ENCODE measurements around the gene DHRSX. TPM values are rescaled to one million over a fixed set of nuclear protein-coding genes. Genes with fewer than 3 reads are reported as not detected.

Gene DHRSX
- polyA plus RNA-seq, 1 donor from 2014 or later: 15.7 TPM

DNA sequence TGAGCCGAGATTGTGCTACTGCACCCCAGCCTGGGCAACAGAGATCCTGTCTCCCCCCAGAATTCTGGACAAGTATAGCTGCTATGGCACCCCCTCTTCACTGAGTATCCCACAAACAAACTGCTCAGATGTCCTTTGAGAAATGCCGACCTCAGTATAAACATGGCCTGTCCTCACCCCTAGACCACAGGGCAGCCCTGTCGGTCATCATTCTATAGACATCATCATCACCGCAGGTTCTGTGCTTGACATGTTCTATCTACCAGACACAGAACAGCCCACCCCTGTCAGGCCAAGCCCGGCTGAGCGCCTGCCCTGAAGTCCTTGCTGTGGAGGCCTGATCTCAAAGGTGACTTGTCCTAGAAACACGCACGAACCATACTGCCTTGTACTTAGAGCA is 232.9 kb downstream of the DHRSX start:
- Histone ChIP-seq H3K9me2 (ENCODE audit: insufficient read depth, low read length) (no peaks in the 10 kb centered on the region), H3K4me2 (ENCODE audit: low read length) (no peak overlapping the region), H2AFZ (ENCODE audit: low read depth, low read length) (no peak overlapping the region), H4K20me1 (ENCODE audit: insufficient read depth) (no peaks in the 10 kb centered on the region), H3K36me3 (ENCODE audit: insufficient read depth, low read length) (no peaks in the 10 kb centered on the region), H3K9ac (ENCODE audit: low read length) (no peak overlapping the region), H3F3A (ENCODE audit: insufficient read depth, low read length, poor library complexity, severe bottlenecking) (no peaks in the 10 kb centered on the region), H3K4me3 (ENCODE audit: low read length) (no peak overlapping the region), H3K27me3 (ENCODE audit: insufficient read depth, low read depth, low read length) (no peaks in the 10 kb centered on the region), H3K79me2 (replicated peaks; ENCODE audit: insufficient read depth, low read length) (no peaks in the 10 kb centered on the region), H3K9me3 (ENCODE audit: low read length) (no peaks in the 10 kb centered on the region), H3K27ac (ENCODE audit: low read length) (no peak overlapping the region)
- TF ChIP-seq, protein P1, sequence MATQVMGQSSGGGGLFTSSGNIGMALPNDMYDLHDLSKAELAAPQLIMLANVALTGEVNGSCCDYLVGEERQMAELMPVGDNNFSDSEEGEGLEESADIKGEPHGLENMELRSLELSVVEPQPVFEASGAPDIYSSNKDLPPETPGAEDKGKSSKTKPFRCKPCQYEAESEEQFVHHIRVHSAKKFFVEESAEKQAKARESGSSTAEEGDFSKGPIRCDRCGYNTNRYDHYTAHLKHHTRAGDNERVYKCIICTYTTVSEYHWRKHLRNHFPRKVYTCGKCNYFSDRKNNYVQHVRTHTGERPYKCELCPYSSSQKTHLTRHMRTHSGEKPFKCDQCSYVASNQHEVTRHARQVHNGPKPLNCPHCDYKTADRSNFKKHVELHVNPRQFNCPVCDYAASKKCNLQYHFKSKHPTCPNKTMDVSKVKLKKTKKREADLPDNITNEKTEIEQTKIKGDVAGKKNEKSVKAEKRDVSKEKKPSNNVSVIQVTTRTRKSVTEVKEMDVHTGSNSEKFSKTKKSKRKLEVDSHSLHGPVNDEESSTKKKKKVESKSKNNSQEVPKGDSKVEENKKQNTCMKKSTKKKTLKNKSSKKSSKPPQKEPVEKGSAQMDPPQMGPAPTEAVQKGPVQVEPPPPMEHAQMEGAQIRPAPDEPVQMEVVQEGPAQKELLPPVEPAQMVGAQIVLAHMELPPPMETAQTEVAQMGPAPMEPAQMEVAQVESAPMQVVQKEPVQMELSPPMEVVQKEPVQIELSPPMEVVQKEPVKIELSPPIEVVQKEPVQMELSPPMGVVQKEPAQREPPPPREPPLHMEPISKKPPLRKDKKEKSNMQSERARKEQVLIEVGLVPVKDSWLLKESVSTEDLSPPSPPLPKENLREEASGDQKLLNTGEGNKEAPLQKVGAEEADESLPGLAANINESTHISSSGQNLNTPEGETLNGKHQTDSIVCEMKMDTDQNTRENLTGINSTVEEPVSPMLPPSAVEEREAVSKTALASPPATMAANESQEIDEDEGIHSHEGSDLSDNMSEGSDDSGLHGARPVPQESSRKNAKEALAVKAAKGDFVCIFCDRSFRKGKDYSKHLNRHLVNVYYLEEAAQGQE (IDR thresholded peaks at IDR 0.05; ENCODE audit: borderline replicate concordance): no peak
- TF ChIP-seq, protein P2, sequence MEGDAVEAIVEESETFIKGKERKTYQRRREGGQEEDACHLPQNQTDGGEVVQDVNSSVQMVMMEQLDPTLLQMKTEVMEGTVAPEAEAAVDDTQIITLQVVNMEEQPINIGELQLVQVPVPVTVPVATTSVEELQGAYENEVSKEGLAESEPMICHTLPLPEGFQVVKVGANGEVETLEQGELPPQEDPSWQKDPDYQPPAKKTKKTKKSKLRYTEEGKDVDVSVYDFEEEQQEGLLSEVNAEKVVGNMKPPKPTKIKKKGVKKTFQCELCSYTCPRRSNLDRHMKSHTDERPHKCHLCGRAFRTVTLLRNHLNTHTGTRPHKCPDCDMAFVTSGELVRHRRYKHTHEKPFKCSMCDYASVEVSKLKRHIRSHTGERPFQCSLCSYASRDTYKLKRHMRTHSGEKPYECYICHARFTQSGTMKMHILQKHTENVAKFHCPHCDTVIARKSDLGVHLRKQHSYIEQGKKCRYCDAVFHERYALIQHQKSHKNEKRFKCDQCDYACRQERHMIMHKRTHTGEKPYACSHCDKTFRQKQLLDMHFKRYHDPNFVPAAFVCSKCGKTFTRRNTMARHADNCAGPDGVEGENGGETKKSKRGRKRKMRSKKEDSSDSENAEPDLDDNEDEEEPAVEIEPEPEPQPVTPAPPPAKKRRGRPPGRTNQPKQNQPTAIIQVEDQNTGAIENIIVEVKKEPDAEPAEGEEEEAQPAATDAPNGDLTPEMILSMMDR (IDR thresholded peaks at IDR 0.05; ENCODE audit: poor library complexity, severe bottlenecking): no peak
- TF ChIP-seq TAF1 (IDR thresholded peaks at IDR 0.05; ENCODE audit: low read depth) (no peak), RAD21 (conservative IDR thresholded peaks at IDR 0.05) (no peak), SMC3 (conservative IDR thresholded peaks at IDR 0.05; ENCODE audit: poor library complexity) (no peak), POLR2AphosphoS5 (IDR thresholded peaks at IDR 0.05) (no peak), EP300 (conservative IDR thresholded peaks at IDR 0.05; ENCODE audit: poor library complexity, severe bottlenecking) (no peak), MXI1 (conservative IDR thresholded peaks at IDR 0.05; ENCODE audit: poor library complexity, severe bottlenecking) (no peak), EZH2 (IDR thresholded peaks at IDR 0.05; ENCODE audit: borderline replicate concordance, insufficient read depth, low read length, poor library complexity, severe bottlenecking) (no peak)

DNA sequence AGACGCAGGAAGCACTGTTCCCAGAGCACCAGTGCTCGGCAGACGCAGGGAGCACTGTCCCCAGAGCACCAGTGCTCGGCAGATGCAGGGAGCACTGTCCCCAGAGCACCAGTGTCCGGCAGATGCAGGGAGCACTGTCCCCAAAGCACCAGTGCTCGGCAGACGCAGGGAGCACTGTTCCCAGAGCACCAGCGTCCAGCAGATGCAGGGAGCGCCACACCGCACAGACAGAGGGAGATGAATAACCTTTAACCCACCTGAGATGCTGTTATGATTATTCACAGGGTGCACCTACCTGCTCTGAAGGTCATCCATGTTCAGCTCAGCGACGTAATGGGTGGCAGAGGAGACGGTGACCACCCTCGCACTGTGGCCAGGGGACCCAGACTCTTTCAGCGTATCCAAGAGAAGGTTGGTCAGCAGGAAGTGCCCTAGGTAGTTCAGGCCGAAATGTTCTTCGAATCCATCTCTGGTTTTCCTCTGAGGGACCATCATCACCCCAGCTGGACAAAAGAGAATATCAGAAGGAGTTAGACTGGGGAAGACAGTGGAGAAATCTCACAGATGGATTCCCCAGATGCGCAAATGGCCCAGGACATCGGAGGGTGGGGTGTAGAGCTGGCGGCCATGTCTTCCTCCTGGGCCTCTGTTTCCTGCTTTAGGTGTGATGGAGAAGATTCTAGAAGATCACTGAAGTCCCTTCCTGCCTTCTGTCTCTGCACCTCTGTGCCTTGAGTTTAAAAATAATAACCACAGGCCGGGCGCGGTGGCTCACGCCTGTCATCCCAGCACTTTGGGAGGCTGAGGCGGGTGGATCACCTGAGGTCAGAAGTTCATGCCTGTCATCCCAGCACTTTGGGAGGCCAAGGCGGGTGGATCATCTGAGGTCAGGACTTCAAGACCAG is 234.1 kb downstream of the DHRSX start:
- no peaks in the 10 kb centered on the region for H3K9me3 ChIP-seq (ENCODE audit: low read length)
- H3K27me3 ChIP-seq (ENCODE audit: insufficient read depth, low read depth, low read length): no peaks in the 10 kb centered on the region

More for the DNA sequence above, 234.1 kb downstream of the DHRSX start:
- no peak overlapping the region for H3K27ac ChIP-seq (ENCODE audit: low read length)
- no peak overlapping the region for H3K4me3 ChIP-seq (ENCODE audit: low read length)
- H3K9me2 ChIP-seq (ENCODE audit: insufficient read depth, low read length): no peaks in the 10 kb centered on the region
- H3K36me3 ChIP-seq (ENCODE audit: insufficient read depth, low read length): no peaks in the 10 kb centered on the region
- H3F3A ChIP-seq (ENCODE audit: insufficient read depth, low read length, poor library complexity, severe bottlenecking): no peaks in the 10 kb centered on the region
- no peaks in the 10 kb centered on the region for H3K79me2 ChIP-seq (replicated peaks; ENCODE audit: insufficient read depth, low read length)
- H3K9ac ChIP-seq (ENCODE audit: low read length): no peak overlapping the region
- H4K20me1 ChIP-seq (ENCODE audit: insufficient read depth): no peaks in the 10 kb centered on the region
- no peak overlapping the region for H2AFZ ChIP-seq (ENCODE audit: low read depth, low read length)
- H3K4me2 ChIP-seq (ENCODE audit: low read length): no peak overlapping the region
- TF ChIP-seq EP300 (conservative IDR thresholded peaks at IDR 0.05; ENCODE audit: poor library complexity, severe bottlenecking) (no peak), TAF1 (IDR thresholded peaks at IDR 0.05; ENCODE audit: low read depth) (no peak), SMC3 (conservative IDR thresholded peaks at IDR 0.05; ENCODE audit: poor library complexity) (no peak), RAD21 (conservative IDR thresholded peaks at IDR 0.05) (no peak), EZH2 (IDR thresholded peaks at IDR 0.05; ENCODE audit: borderline replicate concordance, insufficient read depth, low read length, poor library complexity, severe bottlenecking) (no peak), MXI1 (conservative IDR thresholded peaks at IDR 0.05; ENCODE audit: poor library complexity, severe bottlenecking) (no peak), POLR2AphosphoS5 (IDR thresholded peaks at IDR 0.05) (no peak)
- TF ChIP-seq, protein P1 (IDR thresholded peaks at IDR 0.05; ENCODE audit: borderline replicate concordance): no peak
- TF ChIP-seq, protein P2 (IDR thresholded peaks at IDR 0.05; ENCODE audit: poor library complexity, severe bottlenecking): no peak

All from neural cell (in vitro differentiated cells).